ENCODE measurements around the gene MYOD1.

The MYOD1 gene

DNA sequence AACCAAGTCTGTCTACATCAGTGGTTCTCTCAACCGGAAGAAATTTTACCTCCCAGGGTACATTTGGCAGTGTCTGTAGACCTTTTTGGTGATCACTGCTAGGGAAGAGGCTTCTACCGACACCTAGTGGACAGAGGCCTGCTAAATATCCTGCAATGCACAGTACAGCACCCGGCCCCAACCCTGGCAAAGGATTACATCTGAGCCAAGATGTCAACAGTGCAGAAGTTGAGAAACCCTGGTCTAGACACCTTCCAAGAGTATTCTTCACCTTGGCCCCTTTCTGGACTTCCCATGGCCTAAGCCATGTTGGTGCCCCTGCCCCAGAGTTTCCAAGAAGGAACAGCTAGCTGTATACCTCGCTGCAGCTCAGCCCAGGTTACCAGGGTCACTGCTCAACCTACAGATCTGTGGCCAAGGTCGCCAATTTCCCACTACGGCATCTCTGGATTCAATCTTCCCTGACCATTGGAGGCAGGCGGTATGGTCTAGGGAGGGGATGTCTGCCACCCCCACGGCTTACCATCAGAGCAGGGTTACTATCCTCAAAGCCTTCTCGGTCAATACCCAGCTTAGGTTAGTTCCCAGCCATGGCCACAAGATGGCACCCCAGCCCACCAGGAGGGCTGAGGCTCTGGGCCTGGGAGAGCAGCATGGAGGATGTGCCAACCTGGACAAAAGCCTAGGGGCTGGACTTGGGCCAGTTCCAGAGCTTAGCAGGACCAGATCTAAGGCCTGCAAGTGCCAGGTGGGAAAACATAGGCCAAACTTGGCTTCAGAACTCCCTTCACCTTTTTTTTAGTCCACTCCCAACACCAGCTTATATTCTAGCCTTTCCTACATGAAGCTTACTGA is 11.5 kb downstream of the MYOD1 start:
- H3K4ac ChIP-seq (ENCODE audit: low read length), result no peak overlapping the region
- H3K18ac ChIP-seq (ENCODE audit: low read length), result no peak overlapping the region
- H3K9ac ChIP-seq (ENCODE audit: low read depth, low read length, poor library complexity), result no peak overlapping the region
- peak overlapping the region; percentile 25 for H2AFZ ChIP-seq (ENCODE audit: low read length)
- no peak overlapping the region for H2BK12ac ChIP-seq (ENCODE audit: low read length)
- no peak overlapping the region for H3K27ac ChIP-seq (replicated peaks; ENCODE audit: low read length)
- peaks cover 0 to 18% (median 6%) of the 10 kb centered on the region in 3 experiments for H3K27me3 ChIP-seq (ENCODE audit: control insufficient read depth in 3 of 3, insufficient read depth in 3 of 3, low read depth in 1 of 3, low read length in 3 of 3)
- H2BK15ac ChIP-seq (ENCODE audit: low read length), result no peak overlapping the region
- H3K36me3 ChIP-seq (replicated peaks in 1 of 2; ENCODE audit: control insufficient read depth in 2 of 2, insufficient read depth in 2 of 2, low read length in 2 of 2), result no peaks in the 10 kb centered on the region
- peaks cover 3% of the 10 kb centered on the region in 2 donors for H3K4me1 ChIP-seq (ENCODE audit: control insufficient read depth in 2 of 2, insufficient read depth in 1 of 2, low read depth in 1 of 2, low read length in 2 of 2)
- no peak overlapping the region for H3K4me2 ChIP-seq (ENCODE audit: insufficient read depth, low read length, poor library complexity, severe bottlenecking)
- H3K9me3 ChIP-seq (replicated peaks in 1 of 2; ENCODE audit: control insufficient read depth in 2 of 2, insufficient read depth in 1 of 2, low read depth in 1 of 2, low read length in 2 of 2), result no peaks in the 10 kb centered on the region
- WGBS, 2 donors (ENCODE audit: extremely low coverage in 2 of 2, insufficient read length in 2 of 2, insufficient replicate concordance in 1 of 2), result no CpG with 5 or more reads among the region's 9 CpGs
- H2AK5ac ChIP-seq (ENCODE audit: low read depth, low read length), result no peak overlapping the region
- no peaks in the 10 kb centered on the region for H3K79me1 ChIP-seq (ENCODE audit: low read depth, low read length)
- H4K91ac ChIP-seq (ENCODE audit: low read depth, low read length, poor library complexity), result no peak overlapping the region
- DNase-seq (ENCODE audit: low spot score), result peak; percentile 76
- H2BK5ac ChIP-seq (ENCODE audit: low read length), result no peak overlapping the region
- no peak overlapping the region for H3K14ac ChIP-seq (ENCODE audit: low read length)
- H4K8ac ChIP-seq (ENCODE audit: low read depth, low read length), result no peak overlapping the region
- H3K23ac ChIP-seq (ENCODE audit: low read depth, low read length, poor library complexity), result no peak overlapping the region
- no peak overlapping the region for H2BK120ac ChIP-seq (ENCODE audit: low read depth, low read length)
- H3K4me3 ChIP-seq (ENCODE audit: low read length in 2 of 2), result no peak overlapping the region

GRCh38 chr11:17733261-17733660 is 13.9 kb downstream of the MYOD1 start:
- Histone ChIP-seq H3K18ac (ENCODE audit: low read length) (no peak overlapping the region), H4K8ac (ENCODE audit: low read depth, low read length) (no peak overlapping the region), H2BK12ac (ENCODE audit: low read length) (no peak overlapping the region), H3K14ac (ENCODE audit: low read length) (no peak overlapping the region), H3K4me3 (ENCODE audit: low read length in 2 of 2) (no peak overlapping the region), H3K9me3 (replicated peaks in 1 of 2; ENCODE audit: control insufficient read depth in 2 of 2, insufficient read depth in 1 of 2, low read depth in 1 of 2, low read length in 2 of 2) (peaks cover 0 to 2% of the 10 kb centered on the region in 2 donors), H3K4ac (ENCODE audit: low read length) (no peak overlapping the region), H3K4me1 (ENCODE audit: control insufficient read depth in 2 of 2, insufficient read depth in 1 of 2, low read depth in 1 of 2, low read length in 2 of 2) (peaks cover 19 to 24% of the 10 kb centered on the region in 2 donors), H2BK5ac (ENCODE audit: low read length) (no peak overlapping the region), H4K91ac (ENCODE audit: low read depth, low read length, poor library complexity) (no peak overlapping the region), H2BK15ac (ENCODE audit: low read length) (no peak overlapping the region), H3K36me3 (replicated peaks in 1 of 2; ENCODE audit: control insufficient read depth in 2 of 2, insufficient read depth in 2 of 2, low read length in 2 of 2) (no peaks in the 10 kb centered on the region), H3K4me2 (ENCODE audit: insufficient read depth, low read length, poor library complexity, severe bottlenecking) (no peak overlapping the region), H3K9ac (ENCODE audit: low read depth, low read length, poor library complexity) (no peak overlapping the region), H3K79me1 (ENCODE audit: low read depth, low read length) (no peaks in the 10 kb centered on the region), H3K27ac (replicated peaks; ENCODE audit: low read length) (no peak overlapping the region), H2AFZ (ENCODE audit: low read length) (no peak overlapping the region), H3K27me3 (ENCODE audit: control insufficient read depth in 3 of 3, insufficient read depth in 3 of 3, low read depth in 1 of 3, low read length in 3 of 3) (peaks cover 5 to 21% (median 11%) of the 10 kb centered on the region in 3 experiments), H2BK120ac (ENCODE audit: low read depth, low read length) (no peak overlapping the region), H2AK5ac (ENCODE audit: low read depth, low read length) (no peak overlapping the region), H3K23ac (ENCODE audit: low read depth, low read length, poor library complexity) (no peak overlapping the region)
- no CpG with 5 or more reads among the region's 4 CpGs for WGBS, 2 donors (ENCODE audit: extremely low coverage in 2 of 2, insufficient read length in 2 of 2, insufficient replicate concordance in 1 of 2)
- no peak for DNase-seq (ENCODE audit: low spot score)

GRCh38 chr11:17734418-17734911 is 15.1 kb downstream of the MYOD1 start, which contains the start of gene KCNC1:
Gene KCNC1 (plus strand): TSS chr11:17734781. CDS start chr11:17736003, 1,222 bp downstream.
- no CpG with 5 or more reads among the region's 66 CpGs for WGBS, 2 donors (ENCODE audit: extremely low coverage in 2 of 2, insufficient read length in 2 of 2, insufficient replicate concordance in 1 of 2)
- H3K23ac ChIP-seq (ENCODE audit: low read depth, low read length, poor library complexity), result no peak within 1 kb of the TSS
- peak within 1 kb of the TSS; percentile 92 for H3K18ac ChIP-seq (ENCODE audit: low read length)
- peaks cover 5 to 21% (median 11%) of the 10 kb centered on the region in 3 experiments for H3K27me3 ChIP-seq (ENCODE audit: control insufficient read depth in 3 of 3, insufficient read depth in 3 of 3, low read depth in 1 of 3, low read length in 3 of 3)
- H3K4ac ChIP-seq (ENCODE audit: low read length), result no peak within 1 kb of the TSS
- H2AFZ ChIP-seq (ENCODE audit: low read length), result peak within 1 kb of the TSS; percentile 93
- H2BK12ac ChIP-seq (ENCODE audit: low read length), result no peak within 1 kb of the TSS
- no peaks in the 10 kb centered on the region for H3K36me3 ChIP-seq (replicated peaks in 1 of 2; ENCODE audit: control insufficient read depth in 2 of 2, insufficient read depth in 2 of 2, low read length in 2 of 2)
- no peaks in the 10 kb centered on the region for H3K79me1 ChIP-seq (ENCODE audit: low read depth, low read length)
- H3K4me3 ChIP-seq (ENCODE audit: low read length in 2 of 2), result peak within 1 kb of the TSS; percentile 64 to 80
- no peak within 1 kb of the TSS for H2AK5ac ChIP-seq (ENCODE audit: low read depth, low read length)
- H3K27ac ChIP-seq (replicated peaks; ENCODE audit: low read length), result no peak within 1 kb of the TSS
- H2BK15ac ChIP-seq (ENCODE audit: low read length), result no peak within 1 kb of the TSS
- H2BK120ac ChIP-seq (ENCODE audit: low read depth, low read length), result no peak within 1 kb of the TSS
- H4K8ac ChIP-seq (ENCODE audit: low read depth, low read length), result no peak within 1 kb of the TSS
- DNase-seq (ENCODE audit: low spot score), result peak; percentile 65
- no peak within 1 kb of the TSS for H3K14ac ChIP-seq (ENCODE audit: low read length)
- peak within 1 kb of the TSS; percentile 78 for H3K9ac ChIP-seq (ENCODE audit: low read depth, low read length, poor library complexity)
- no peak within 1 kb of the TSS for H4K91ac ChIP-seq (ENCODE audit: low read depth, low read length, poor library complexity)
- H3K9me3 ChIP-seq (replicated peaks in 1 of 2; ENCODE audit: control insufficient read depth in 2 of 2, insufficient read depth in 1 of 2, low read depth in 1 of 2, low read length in 2 of 2), result peaks cover 0 to 2% of the 10 kb centered on the region in 2 donors
- peaks cover 30 to 35% of the 10 kb centered on the region in 2 donors for H3K4me1 ChIP-seq (ENCODE audit: control insufficient read depth in 2 of 2, insufficient read depth in 1 of 2, low read depth in 1 of 2, low read length in 2 of 2)
- peak within 1 kb of the TSS; percentile 93 for H3K4me2 ChIP-seq (ENCODE audit: insufficient read depth, low read length, poor library complexity, severe bottlenecking)
- no peak within 1 kb of the TSS for H2BK5ac ChIP-seq (ENCODE audit: low read length)

All from neuronal stem cell (in vitro differentiated cells).